HepG2 (cell line): ENCODE data around the gene GPR17.

ENCODE experiments used
- ADNP ChIP-seq: sonication (generic); formaldehyde crosslinking; IDR thresholded peaks from 2 replicates; pipeline ENCODE4 v1.4.0; 2020; ENCODE audit warnings: missing genetic modification reagents
- BRCA1 ChIP-seq: sonication (generic); formaldehyde crosslinking; IDR thresholded peaks from 2 replicates; pipeline ENCODE4 v1.4.0; 2020; ENCODE audit warnings: missing genetic modification reagents
- EP300 ChIP-seq, 3 experiments: sonication (generic) in 1 of 3; formaldehyde crosslinking in 1 of 3; IDR thresholded peaks; 2 replicates each; pipeline versions ENCODE4 v1.5.1 to v1.6.1; 2011 to 2020; ENCODE audit warnings: low read depth in 2 of 3, low read length in 2 of 3, borderline replicate concordance in 1 of 3, improper control_type of control experiment in 1 of 3, mild to moderate bottlenecking in 1 of 3, missing genetic modification reagents in 1 of 3, moderate library complexity in 1 of 3
- GLMP ChIP-seq: sonication (generic); formaldehyde crosslinking; IDR thresholded peaks from 2 replicates; pipeline ENCODE4 v1.9.0; 2021; ENCODE audit warnings: missing genetic modification reagents, mild to moderate bottlenecking, borderline replicate concordance
- JUNB ChIP-seq: sonication (generic); formaldehyde crosslinking; IDR thresholded peaks from 2 replicates; pipeline ENCODE4 v1.8.0; 2022; ENCODE audit warnings: missing genetic modification reagents, mild to moderate bottlenecking, borderline replicate concordance
- MXI1 ChIP-seq: IDR thresholded peaks from 3 replicates; pipeline ENCODE4 v1.6.1; 2012; ENCODE audit warnings: low read depth, low read length, inconsistent platforms, borderline replicate concordance
- POLR2A ChIP-seq, 2 experiments: IDR thresholded peaks; 2 replicates each; pipeline ENCODE4 v1.6.1; 2011; ENCODE audit warnings: low read depth in 2 of 2, low read length in 2 of 2, mild to moderate bottlenecking in 1 of 2, moderate library complexity in 1 of 2; ENCODE audit not compliant: insufficient read depth in 1 of 2
- RAD21 ChIP-seq: fragments of 450-650 bp; formaldehyde crosslinking; IDR thresholded peaks from 2 replicates; pipeline ENCODE4 v1.5.0; 2020; ENCODE audit warnings: mild to moderate bottlenecking
- SNAPC5 ChIP-seq: sonication (generic); formaldehyde crosslinking; IDR thresholded peaks from 2 replicates; pipeline ENCODE4 v1.8.1; 2023; ENCODE audit warnings: mild to moderate bottlenecking, missing genetic modification reagents, borderline replicate concordance
- ZBTB2 ChIP-seq: sonication (generic); formaldehyde crosslinking; IDR thresholded peaks from 2 replicates; pipeline ENCODE4 v1.8.0; 2022; ENCODE audit warnings: low read depth, missing genetic modification reagents
- ZNF138 ChIP-seq: sonication (generic); formaldehyde crosslinking; IDR thresholded peaks from 2 replicates; pipeline ENCODE4 v1.5.0; 2020; ENCODE audit warnings: mild to moderate bottlenecking, low read depth, missing genetic modification reagents
- ZNF577 ChIP-seq: sonication (generic); formaldehyde crosslinking; IDR thresholded peaks from 2 replicates; pipeline ENCODE4 v1.4.0; 2020; ENCODE audit warnings: mild to moderate bottlenecking, low read depth, missing genetic modification reagents, borderline replicate concordance

GRCh38 chr2:127658641-127659407, 12.9 kb downstream of the GPR17 start:
- TF ChIP-seq POLR2A (IDR thresholded peaks at IDR 0.05; ENCODE audit: insufficient read depth in 1 of 2, low read depth in 2 of 2, low read length in 2 of 2) (no peak), RAD21 (CRISPR knock-in tag) (no peak), ZNF138 (CRISPR knock-in tag) (no peak), JUNB (no peak), ZNF577 (CRISPR knock-in tag) (no peak), MXI1 (no peak), ADNP (CRISPR knock-in tag) (no peak), EP300 (IDR thresholded peaks at IDR 0.05; ENCODE audit: low read depth in 2 of 2, low read length in 2 of 2) (no peak), EP300 (CRISPR knock-in tag; IDR thresholded peaks at IDR 0.05; ENCODE audit: borderline replicate concordance) (no peak), ZBTB2 (no peak), SNAPC5 (CRISPR knock-in tag) (no peak), GLMP (no peak), BRCA1 (CRISPR knock-in tag) (no peak)
